HCT116 (cell line): ENCODE measurements around the gene HNF1B.

Source experiments
- ATF3 ChIP-seq: IDR thresholded peaks from 2 replicates; pipeline ENCODE4 v1.6.1; 2012
- CEBPB ChIP-seq: IDR thresholded peaks from 2 replicates; pipeline ENCODE4 v1.6.1; 2012; ENCODE audit warnings: low read depth
- CTCF ChIP-seq, 3 experiments: fragments of 200-600 bp in 1 of 3; sonication (generic) in 1 of 3; IDR thresholded peaks in 2 of 3; conservative IDR thresholded peaks in 1 of 3; 2 replicates each; pipeline ENCODE4 v1.5.1; 2012 to 2017; ENCODE audit warnings: low read depth in 2 of 3, low read length in 2 of 3, antibody characterized with exemption in 1 of 3, borderline replicate concordance in 1 of 3, control low read depth in 1 of 3, mild to moderate bottlenecking in 1 of 3, mixed read lengths in 1 of 3, mixed run types in 1 of 3, moderate library complexity in 1 of 3; ENCODE audit not compliant: insufficient read depth in 1 of 3
- EZH2 ChIP-seq: fragments of 200-600 bp; sonication (generic); IDR thresholded peaks from 2 replicates; pipeline ENCODE4 v1.6.1; 2017; ENCODE audit warnings: antibody characterized with exemption, mixed run types
- POLR2A ChIP-seq: IDR thresholded peaks from 2 replicates; pipeline ENCODE4 v1.7.0; 2011; ENCODE audit warnings: borderline replicate concordance; ENCODE audit not compliant: insufficient read depth, insufficient read length; ENCODE audit errors: extremely low read depth
- RAD21 ChIP-seq: IDR thresholded peaks from 2 replicates; pipeline ENCODE4 v1.6.1; 2012; ENCODE audit warnings: low read depth, mild to moderate bottlenecking
- SP1 ChIP-seq: IDR thresholded peaks from 2 replicates; pipeline ENCODE4 v1.6.1; 2012; ENCODE audit warnings: low read depth
- TCF7L2 ChIP-seq: IDR thresholded peaks from 2 replicates; pipeline ENCODE4 v1.7.0; 2011; ENCODE audit warnings: borderline replicate concordance, inconsistent platforms; ENCODE audit not compliant: insufficient read depth, insufficient read length; ENCODE audit errors: extremely low read depth
- ZBTB33 ChIP-seq: IDR thresholded peaks from 2 replicates; pipeline ENCODE4 v1.6.1; 2011; ENCODE audit warnings: mild to moderate bottlenecking, low read length, moderate library complexity; ENCODE audit not compliant: insufficient replicate concordance; ENCODE audit errors: extremely low read depth
- TF ChIP-seq, protein P1 (sequence below): IDR thresholded peaks from 2 replicates; pipeline ENCODE4 v1.6.1; 2012; ENCODE audit warnings: low read depth

DNA sequence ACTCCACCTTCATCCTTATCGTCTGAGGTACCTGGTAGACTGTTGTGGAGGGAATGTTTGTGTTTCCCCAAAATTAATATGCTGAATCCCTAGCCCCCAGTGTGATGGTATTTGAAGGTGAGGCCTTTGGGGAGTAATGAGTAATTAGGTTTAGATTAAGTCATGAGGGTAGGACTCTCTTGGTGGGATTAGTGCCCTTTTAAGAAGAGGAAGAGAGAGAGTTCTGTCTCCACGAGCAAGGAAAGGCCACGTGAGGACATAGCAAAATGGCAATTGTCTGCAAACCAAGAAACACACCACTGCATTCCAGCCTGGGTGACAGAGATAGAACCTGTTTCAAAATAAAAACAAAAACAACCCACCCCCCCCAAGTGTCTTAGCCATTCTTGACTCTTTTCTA, 80.6 kb downstream of the HNF1B start:
- no peak for TF ChIP-seq CTCF (IDR thresholded peaks at IDR 0.05 in 2 of 3, conservative IDR thresholded peaks at IDR 0.05 in 1 of 3; ENCODE audit: borderline replicate concordance in 1 of 3, insufficient read depth in 1 of 3, low read depth in 2 of 3, low read length in 2 of 3)
- no peak for TF ChIP-seq POLR2A
- no peak for TF ChIP-seq ZBTB33
- TF ChIP-seq EZH2 = no peak
- TF ChIP-seq TCF7L2 = no peak
- TF ChIP-seq CEBPB = no peak
- TF ChIP-seq, protein P1, sequence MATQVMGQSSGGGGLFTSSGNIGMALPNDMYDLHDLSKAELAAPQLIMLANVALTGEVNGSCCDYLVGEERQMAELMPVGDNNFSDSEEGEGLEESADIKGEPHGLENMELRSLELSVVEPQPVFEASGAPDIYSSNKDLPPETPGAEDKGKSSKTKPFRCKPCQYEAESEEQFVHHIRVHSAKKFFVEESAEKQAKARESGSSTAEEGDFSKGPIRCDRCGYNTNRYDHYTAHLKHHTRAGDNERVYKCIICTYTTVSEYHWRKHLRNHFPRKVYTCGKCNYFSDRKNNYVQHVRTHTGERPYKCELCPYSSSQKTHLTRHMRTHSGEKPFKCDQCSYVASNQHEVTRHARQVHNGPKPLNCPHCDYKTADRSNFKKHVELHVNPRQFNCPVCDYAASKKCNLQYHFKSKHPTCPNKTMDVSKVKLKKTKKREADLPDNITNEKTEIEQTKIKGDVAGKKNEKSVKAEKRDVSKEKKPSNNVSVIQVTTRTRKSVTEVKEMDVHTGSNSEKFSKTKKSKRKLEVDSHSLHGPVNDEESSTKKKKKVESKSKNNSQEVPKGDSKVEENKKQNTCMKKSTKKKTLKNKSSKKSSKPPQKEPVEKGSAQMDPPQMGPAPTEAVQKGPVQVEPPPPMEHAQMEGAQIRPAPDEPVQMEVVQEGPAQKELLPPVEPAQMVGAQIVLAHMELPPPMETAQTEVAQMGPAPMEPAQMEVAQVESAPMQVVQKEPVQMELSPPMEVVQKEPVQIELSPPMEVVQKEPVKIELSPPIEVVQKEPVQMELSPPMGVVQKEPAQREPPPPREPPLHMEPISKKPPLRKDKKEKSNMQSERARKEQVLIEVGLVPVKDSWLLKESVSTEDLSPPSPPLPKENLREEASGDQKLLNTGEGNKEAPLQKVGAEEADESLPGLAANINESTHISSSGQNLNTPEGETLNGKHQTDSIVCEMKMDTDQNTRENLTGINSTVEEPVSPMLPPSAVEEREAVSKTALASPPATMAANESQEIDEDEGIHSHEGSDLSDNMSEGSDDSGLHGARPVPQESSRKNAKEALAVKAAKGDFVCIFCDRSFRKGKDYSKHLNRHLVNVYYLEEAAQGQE = no peak
- TF ChIP-seq RAD21 = no peak
- TF ChIP-seq SP1 = no peak
- TF ChIP-seq ATF3 = no peak
